ENCODE measurements around the gene CARHSP1.

- TF ChIP-seq ARNTL (CRISPR knock-in tag; IDR thresholded peaks at IDR 0.05; ENCODE audit: borderline replicate concordance, low read depth): no peak
- TF ChIP-seq PPARA (CRISPR knock-in tag; IDR thresholded peaks at IDR 0.05; ENCODE audit: borderline replicate concordance): no peak
- TF ChIP-seq PATZ1 (CRISPR knock-in tag; IDR thresholded peaks at IDR 0.05; ENCODE audit: borderline replicate concordance): no peak
- no peak for TF ChIP-seq POU6F1 (CRISPR knock-in tag; IDR thresholded peaks at IDR 0.05; ENCODE audit: borderline replicate concordance, low read depth)
- TF ChIP-seq TCF4 (CRISPR knock-in tag; IDR thresholded peaks at IDR 0.05; ENCODE audit: borderline replicate concordance): no peak
- no peak for TF ChIP-seq GLIS3 (CRISPR knock-in tag; IDR thresholded peaks at IDR 0.05)
- TF ChIP-seq ZFP3 (CRISPR knock-in tag; IDR thresholded peaks at IDR 0.05): no peak
- no peak for TF ChIP-seq RARB (CRISPR knock-in tag; IDR thresholded peaks at IDR 0.05)
- TF ChIP-seq CREB5 (CRISPR knock-in tag; IDR thresholded peaks at IDR 0.05; ENCODE audit: low read depth): no peak
- TF ChIP-seq ESRRG (CRISPR knock-in tag; IDR thresholded peaks at IDR 0.05): no peak
- TF ChIP-seq ZFP30 (CRISPR knock-in tag; IDR thresholded peaks at IDR 0.05): no peak
- no peak for TF ChIP-seq ISL1 (CRISPR knock-in tag; IDR thresholded peaks at IDR 0.05)
- no peak for TF ChIP-seq ZNF565 (CRISPR knock-in tag; conservative IDR thresholded peaks at IDR 0.05; ENCODE audit: low read depth)
- TF ChIP-seq CSRNP3 (CRISPR knock-in tag; IDR thresholded peaks at IDR 0.05): no peak
Measured at GRCh38 chr16:8888951-8889892, 20.4 kb upstream of the CARHSP1 start.

All from SK-N-SH treated with all-trans-retinoic acid at 6 μM for 48 hours (cell line).